Caco-2 (cell line): ENCODE results near the gene TMPRSS3. TPM values are rescaled to one million over a fixed set of nuclear protein-coding genes. Genes with fewer than 3 reads are reported as not detected.

Experiments
- BruUV-seq: library from RNA; stranded (reverse); fragments of 400-500 nt; replicated peaks from 2 replicates; lab custom pipeline; 2021; lab: Mats Ljungman, UMichigan
- CTCF ChIA-PET: fragments of 300-600 bp; sonication (Branson Sonifier 250); formaldehyde crosslinking; loops from one replicate; lab custom pipeline; 2022; ENCODE audit warnings: antibody characterized with exemption; lab: Charles Lee
- POLR2A ChIA-PET: fragments of 300-600 bp; sonication (Branson Sonifier 250); formaldehyde crosslinking; loops from one replicate; lab custom pipeline; 2022; ENCODE audit warnings: antibody characterized with exemption; lab: Charles Lee
- DNase-seq, 2 experiments: peaks; one replicate each; pipeline versions ENCODE4 v3.0.0 to v3.0.0-alpha.2; 2020 to 2022
- H3K27me3 ChIP-seq: replicated peaks from 2 replicates; pipeline ENCODE4 v1.6.0; 2011; ENCODE audit warnings: low read length; ENCODE audit not compliant: control insufficient read depth, insufficient read depth
- H3K36me3 ChIP-seq: 2 replicates; pipeline ENCODE4 v1.5.1; 2011; ENCODE audit warnings: low read length; ENCODE audit not compliant: control insufficient read depth, insufficient read depth
- H3K4me1 ChIP-seq: fragments of 250-450 bp; sonication (Bioruptor Pico); 2 replicates; pipeline ENCODE4 v1.5.1; 2020; ENCODE audit warnings: mild to moderate bottlenecking
- H3K4me3 ChIP-seq: 2 replicates; pipeline ENCODE4 v1.5.1; 2011; ENCODE audit warnings: low read depth, mild to moderate bottlenecking, control low read depth, low read length
- H3K9me3 ChIP-seq: fragments of 250-450 bp; sonication (Bioruptor Pico); 2 replicates; pipeline ENCODE4 v1.5.1; 2020; ENCODE audit warnings: mild to moderate bottlenecking, moderate library complexity
- H3K27ac Mint-ChIP-seq: one replicate; pipeline ENCODE4 v1.8.0; 2022; ENCODE audit warnings: mixed read lengths; ENCODE audit not compliant: unreplicated experiment
- H3K27me3 Mint-ChIP-seq: one replicate; pipeline ENCODE4 v1.8.0; 2022; ENCODE audit warnings: mixed read lengths; ENCODE audit not compliant: insufficient read depth, unreplicated experiment
- H3K36me3 Mint-ChIP-seq: one replicate; pipeline ENCODE4 v1.8.0; 2022; ENCODE audit warnings: mild to moderate bottlenecking, mixed read lengths; ENCODE audit not compliant: insufficient read depth, unreplicated experiment
- H3K4me1 Mint-ChIP-seq: one replicate; pipeline ENCODE4 v1.8.0; 2022; ENCODE audit warnings: low read depth, mixed read lengths; ENCODE audit not compliant: unreplicated experiment
- H3K4me3 Mint-ChIP-seq: one replicate; pipeline ENCODE4 v1.8.0; 2022; ENCODE audit warnings: mild to moderate bottlenecking, moderate library complexity, mixed read lengths; ENCODE audit not compliant: unreplicated experiment
- H3K9me3 Mint-ChIP-seq: one replicate; pipeline ENCODE4 v1.8.0; 2022; ENCODE audit warnings: mixed read lengths; ENCODE audit not compliant: unreplicated experiment
- intact Hi-C: fragments of 100-400 bp; cut with micrococcal nuclease; formaldehyde crosslinking; loops from one replicate; pipeline ENCODE4 v1.10.0; 2022; ENCODE audit not compliant: unreplicated experiment
- total RNA-seq: library from RNA; stranded (reverse); gene quantifications from 2 replicates; pipeline ENCODE4 v1.2.3, GENCODE V29; 2022
- TF ChIP-seq, protein P1 (sequence below), 2 experiments: fragments of 200-600 bp in 1 of 2; IDR thresholded peaks; 1 replicate in 1 of 2; 2 replicates in 1 of 2; pipeline versions ENCODE4 v1.5.1 to v1.8.0; 2011 to 2022; ENCODE audit warnings: antibody characterized with exemption in 1 of 2, control low read depth in 1 of 2, inconsistent platforms in 1 of 2, low read depth in 1 of 2, low read length in 1 of 2, mild to moderate bottlenecking in 1 of 2, moderate library complexity in 1 of 2; ENCODE audit not compliant: insufficient read depth in 1 of 2, severe bottlenecking in 1 of 2, unreplicated experiment in 1 of 2

TMPRSS3 gene
- total RNA-seq, 1 experiment from 2014 or later, result not detected

DNA sequence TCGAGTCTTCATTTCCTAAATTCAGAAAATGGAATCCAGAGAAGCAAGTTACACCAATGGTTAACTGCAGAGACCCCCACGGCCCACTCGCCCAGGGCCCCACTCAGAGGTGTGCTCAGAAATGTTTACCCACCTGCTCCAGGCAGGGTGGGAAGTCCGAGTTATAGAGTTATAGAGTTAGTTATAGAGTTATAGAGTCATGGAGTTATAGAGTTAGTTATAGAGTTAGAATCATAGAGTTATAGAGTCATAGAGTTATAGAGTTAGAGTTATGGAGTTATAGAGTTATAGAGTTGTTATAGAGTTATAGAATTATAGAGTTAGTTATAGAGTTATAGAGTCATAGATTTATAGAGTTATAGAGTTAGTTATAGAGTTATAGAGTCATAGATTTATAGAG, 39.5 kb upstream of the TMPRSS3 start:
- H3K4me1 Mint-ChIP-seq, result no peaks in the 10 kb centered on the region
- TF ChIP-seq, protein P1, sequence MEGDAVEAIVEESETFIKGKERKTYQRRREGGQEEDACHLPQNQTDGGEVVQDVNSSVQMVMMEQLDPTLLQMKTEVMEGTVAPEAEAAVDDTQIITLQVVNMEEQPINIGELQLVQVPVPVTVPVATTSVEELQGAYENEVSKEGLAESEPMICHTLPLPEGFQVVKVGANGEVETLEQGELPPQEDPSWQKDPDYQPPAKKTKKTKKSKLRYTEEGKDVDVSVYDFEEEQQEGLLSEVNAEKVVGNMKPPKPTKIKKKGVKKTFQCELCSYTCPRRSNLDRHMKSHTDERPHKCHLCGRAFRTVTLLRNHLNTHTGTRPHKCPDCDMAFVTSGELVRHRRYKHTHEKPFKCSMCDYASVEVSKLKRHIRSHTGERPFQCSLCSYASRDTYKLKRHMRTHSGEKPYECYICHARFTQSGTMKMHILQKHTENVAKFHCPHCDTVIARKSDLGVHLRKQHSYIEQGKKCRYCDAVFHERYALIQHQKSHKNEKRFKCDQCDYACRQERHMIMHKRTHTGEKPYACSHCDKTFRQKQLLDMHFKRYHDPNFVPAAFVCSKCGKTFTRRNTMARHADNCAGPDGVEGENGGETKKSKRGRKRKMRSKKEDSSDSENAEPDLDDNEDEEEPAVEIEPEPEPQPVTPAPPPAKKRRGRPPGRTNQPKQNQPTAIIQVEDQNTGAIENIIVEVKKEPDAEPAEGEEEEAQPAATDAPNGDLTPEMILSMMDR (IDR thresholded peaks at IDR 0.05; ENCODE audit: insufficient read depth in 1 of 2, low read depth in 1 of 2, low read length in 1 of 2, severe bottlenecking in 1 of 2, unreplicated experiment in 1 of 2), result no peak
- no peak overlapping the region for H3K27ac Mint-ChIP-seq
- Histone ChIP-seq H3K27me3 (no peaks in the 10 kb centered on the region), H3K36me3 (no peaks in the 10 kb centered on the region), H3K4me3 (no peak overlapping the region), H3K9me3 (no peaks in the 10 kb centered on the region), H3K4me1 (no peaks in the 10 kb centered on the region)
- no peak overlapping the region for H3K4me3 Mint-ChIP-seq
- CTCF ChIA-PET, result no interaction called here
- H3K9me3 Mint-ChIP-seq, result no peaks in the 10 kb centered on the region
- POLR2A ChIA-PET, result no interaction called here
- peaks cover 14% of the 10 kb centered on the region for H3K27me3 Mint-ChIP-seq
- BruUV-seq, result no TSS peak
- H3K36me3 Mint-ChIP-seq, result no peaks in the 10 kb centered on the region
- no peak for DNase-seq
- intact Hi-C loops, result no loop called here

DNA sequence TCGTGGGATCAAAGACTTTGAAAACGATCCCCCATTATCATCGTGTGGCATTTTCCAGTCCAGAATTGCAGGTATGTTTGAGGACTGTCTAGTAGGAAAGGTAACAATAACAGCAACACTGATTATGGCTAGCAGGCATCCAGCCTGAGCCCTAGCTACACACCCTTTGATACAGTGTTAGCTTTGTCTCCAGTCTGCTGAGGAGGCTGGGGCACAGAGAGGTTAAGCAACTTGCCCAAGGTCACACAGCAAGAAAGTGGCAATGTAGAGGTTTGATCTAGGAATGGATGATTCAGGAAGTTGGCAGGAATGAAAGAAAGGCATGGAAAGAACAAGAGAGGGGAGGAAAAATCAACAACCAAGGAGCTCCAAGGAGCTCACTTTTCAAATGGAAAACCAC, 39.0 kb upstream of the TMPRSS3 start:
- H3K9me3 Mint-ChIP-seq, result no peaks in the 10 kb centered on the region
- BruUV-seq, result no TSS peak
- H3K36me3 Mint-ChIP-seq, result no peaks in the 10 kb centered on the region
- ChIA-PET CTCF (no interaction called here), POLR2A (no interaction called here)
- no peaks in the 10 kb centered on the region for H3K27me3 ChIP-seq
- intact Hi-C loops, result no loop called here
- DNase-seq, result no peak
- no peak overlapping the region for H3K27ac Mint-ChIP-seq
- H3K9me3 ChIP-seq, result no peaks in the 10 kb centered on the region
- H3K27me3 Mint-ChIP-seq, result peaks cover 14% of the 10 kb centered on the region
- H3K36me3 ChIP-seq, result no peaks in the 10 kb centered on the region
- TF ChIP-seq, protein P1 (IDR thresholded peaks at IDR 0.05; ENCODE audit: insufficient read depth in 1 of 2, low read depth in 1 of 2, low read length in 1 of 2, severe bottlenecking in 1 of 2, unreplicated experiment in 1 of 2), result no peak
- no peak overlapping the region for H3K4me3 Mint-ChIP-seq
- H3K4me1 Mint-ChIP-seq, result no peaks in the 10 kb centered on the region
- no peaks in the 10 kb centered on the region for H3K4me1 ChIP-seq
- H3K4me3 ChIP-seq, result no peak overlapping the region

DNA sequence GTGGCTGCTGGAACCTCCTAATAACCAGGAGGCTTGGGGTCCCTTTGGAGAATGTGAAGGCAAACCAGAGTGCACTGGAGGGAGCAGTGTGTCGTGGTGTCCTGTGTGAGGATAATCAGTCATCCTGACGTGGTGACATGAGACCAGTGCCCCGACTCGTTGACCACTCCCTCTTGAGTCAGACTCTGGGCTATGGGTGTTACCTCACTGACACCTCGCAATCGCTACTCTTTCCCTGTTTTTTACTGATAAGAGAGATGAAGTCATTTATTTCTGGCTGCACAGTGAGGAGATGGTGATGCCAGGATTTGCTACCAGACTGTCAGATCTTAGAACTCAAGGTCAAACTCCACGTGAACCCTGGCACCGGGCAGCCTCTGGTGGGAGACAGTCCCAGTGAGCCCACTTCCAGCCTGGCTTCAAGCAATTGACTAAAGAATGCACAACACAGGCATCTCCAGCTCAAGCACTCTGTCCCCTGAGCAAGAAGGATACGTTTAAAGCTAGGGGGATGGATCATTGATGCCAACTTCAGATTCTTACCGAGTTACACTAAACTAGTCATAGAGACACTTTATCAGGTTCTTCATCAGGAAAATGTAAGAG, 38.2 kb upstream of the TMPRSS3 start:
- H3K27me3 Mint-ChIP-seq, result peaks cover 14% of the 10 kb centered on the region
- POLR2A ChIA-PET, result no interaction called here
- no peaks in the 10 kb centered on the region for H3K4me1 ChIP-seq
- CTCF ChIA-PET, result no interaction called here
- H3K36me3 ChIP-seq, result no peaks in the 10 kb centered on the region
- no peaks in the 10 kb centered on the region for H3K9me3 Mint-ChIP-seq
- H3K27me3 ChIP-seq, result no peaks in the 10 kb centered on the region
- DNase-seq, result no peak
- no peaks in the 10 kb centered on the region for H3K36me3 Mint-ChIP-seq
- H3K4me3 Mint-ChIP-seq, result no peak overlapping the region
- H3K4me1 Mint-ChIP-seq, result no peaks in the 10 kb centered on the region
- H3K9me3 ChIP-seq, result no peaks in the 10 kb centered on the region
- H3K27ac Mint-ChIP-seq, result no peak overlapping the region
- intact Hi-C loops, result no loop called here
- TF ChIP-seq, protein P1 (IDR thresholded peaks at IDR 0.05; ENCODE audit: insufficient read depth in 1 of 2, low read depth in 1 of 2, low read length in 1 of 2, severe bottlenecking in 1 of 2, unreplicated experiment in 1 of 2), result no peak
- no TSS peak for BruUV-seq
- H3K4me3 ChIP-seq, result no peak overlapping the region
